AG04450 (cell line): ENCODE results near the gene ZNF799. TPM values are rescaled to one million over a fixed set of nuclear protein-coding genes. Genes with fewer than 3 reads are reported as not detected.
"Not testable (repeated sequence)": the region's sequence is repeated elsewhere in the genome, so short reads cannot be mapped to it uniquely, and the experiment has no call there.

Experiments used
- CTCF ChIA-PET: fragments of 300-600, 350-600 bp; formaldehyde crosslinking; extraction: SDS; loops from one replicate; lab custom pipeline; 2022; ENCODE audit warnings: antibody characterized with exemption, inconsistent platforms; lab: Charles Lee
- POLR2A ChIA-PET: fragments of 350-600 bp; formaldehyde crosslinking; extraction: SDS; loops from one replicate; lab custom pipeline; 2021; ENCODE audit warnings: antibody characterized with exemption, inconsistent platforms; lab: Yijun Ruan, JAX
- DNase-seq: peaks from one replicate; pipeline ENCODE4 v3.0.0-alpha.2; 2011; ENCODE audit warnings: low read depth, low spot score
- H3K27ac ChIP-seq: one replicate; pipeline ENCODE4 v1.5.1; 2012; ENCODE audit warnings: low read depth, low read length, control low read depth
- H3K27me3 ChIP-seq: one replicate; pipeline ENCODE4 v1.6.0; 2012; ENCODE audit warnings: low read length; ENCODE audit not compliant: control insufficient read depth, insufficient read depth
- H3K4me3 ChIP-seq: 2 replicates; pipeline ENCODE4 v1.5.1; 2011; ENCODE audit warnings: mild to moderate bottlenecking, low read depth, low read length, control low read depth
- H3K9me3 ChIP-seq: 2 replicates; pipeline ENCODE4 v1.5.1; 2012; ENCODE audit warnings: low read length; ENCODE audit not compliant: control insufficient read depth, insufficient read depth
- CTCF ChIP-seq: IDR thresholded peaks from 2 replicates; pipeline ENCODE4 v1.5.1; 2011; ENCODE audit warnings: low read depth, low read length, control low read depth, inconsistent platforms
- polyA plus RNA-seq: library from polyadenylated mRNA; depleted of rRNA; stranded (reverse); fragments of >200 nt; gene quantifications from 2 replicates; pipeline ENCODE4 v1.2.3, GENCODE V29; 2011

The ZNF799 gene
- polyA plus RNA-seq, 1 experiment = 1.2 TPM

DNA sequence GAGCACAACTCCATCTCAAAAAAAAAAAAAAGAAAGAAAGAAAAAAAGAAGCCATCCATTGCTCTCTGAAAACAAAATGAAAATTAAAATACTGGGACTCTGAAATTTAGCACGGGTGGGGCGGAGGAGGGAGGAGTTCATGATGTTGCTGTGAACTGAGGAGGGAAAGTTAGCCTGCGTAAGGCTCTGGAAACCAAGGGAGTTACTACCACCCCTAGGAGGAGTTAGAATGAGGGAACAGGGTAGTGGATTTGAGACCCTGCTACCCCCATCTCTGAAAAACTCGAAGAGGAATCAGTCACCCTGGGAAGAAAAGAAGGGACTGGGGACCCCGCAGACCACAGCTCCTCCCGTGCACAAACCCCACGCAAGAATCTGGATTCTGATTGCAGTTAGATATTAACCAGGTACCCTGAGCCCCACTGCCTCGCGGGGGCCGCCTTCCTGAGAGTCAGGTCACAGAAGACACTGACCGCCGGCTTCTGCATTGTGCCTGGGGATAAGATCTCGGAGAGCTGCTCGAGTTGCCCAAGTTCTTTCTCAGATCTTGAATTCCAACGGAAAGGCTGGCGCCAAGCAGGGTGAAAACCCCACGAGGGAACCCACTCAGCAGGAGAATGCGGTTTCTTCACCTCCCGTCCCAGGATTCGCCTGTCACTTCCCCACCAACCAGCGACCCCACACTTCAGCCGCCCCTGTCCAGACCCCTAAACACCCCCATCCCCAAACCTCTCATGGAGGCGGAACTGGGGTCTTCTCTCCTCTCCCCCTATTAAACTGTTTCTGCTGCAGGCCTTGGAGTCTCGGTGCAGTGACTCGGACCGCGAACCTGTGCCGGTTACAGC, 36.5 kb downstream of the ZNF799 start:
- Histone ChIP-seq H3K27ac (no peak overlapping the region), H3K9me3 (peaks cover 20% of the 10 kb centered on the region), H3K27me3 (no peaks in the 10 kb centered on the region), H3K4me3 (peak overlapping the region; percentile 91)
- ChIA-PET CTCF (interaction anchor here (0.6 to 2.0 kb wide), 10 partner anchors 10 to 567 kb away, joined by 3 to 15 read pairs (median 6); partner anchors contain the start of genes ZNF20, ZNF563 and ZNF878), POLR2A (interaction anchor here (0.6 to 1.4 kb wide), 4 partner anchors 31 to 312 kb away, joined by 3 to 11 read pairs (median 4); partner anchors contain the start of genes ZNF443, ZNF563 and ZNF564)
- TF ChIP-seq CTCF = no peak
- DNase-seq = no peak

- POLR2A ChIA-PET, H3K27me3 ChIP-seq, CTCF ChIA-PET, DNase-seq, H3K4me3 ChIP-seq, H3K27ac ChIP-seq: not testable (repeated sequence)
- H3K9me3 ChIP-seq = peaks cover 32% of the 10 kb centered on the region
These were observed 38.8 kb downstream of the ZNF799 start for GRCh38 chr19:12362236-12362635.

DNA sequence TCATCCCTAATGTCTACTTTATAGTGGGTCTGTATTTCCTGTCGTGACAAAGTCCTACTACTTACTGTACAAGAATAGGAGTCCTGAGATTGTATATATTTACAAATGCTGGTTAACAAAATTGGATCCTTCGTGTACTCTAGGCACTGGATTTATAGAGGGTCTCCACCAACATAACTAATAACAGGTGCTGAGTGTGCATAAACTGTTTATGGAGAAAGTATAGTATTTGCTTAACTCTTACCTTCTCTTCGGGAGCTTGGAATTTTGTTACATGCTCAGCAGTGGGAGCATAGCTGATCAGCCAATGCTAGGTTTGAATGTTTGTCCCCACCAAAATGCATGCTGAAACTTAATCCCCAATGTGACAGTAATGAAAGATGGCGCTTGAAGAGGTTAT, 47.7 kb downstream of the ZNF799 start:
- POLR2A ChIA-PET = no interaction called here
- Histone ChIP-seq H3K27me3 (no peaks in the 10 kb centered on the region), H3K9me3 (peaks cover 40% of the 10 kb centered on the region), H3K4me3 (no peak overlapping the region), H3K27ac (no peak overlapping the region)
- TF ChIP-seq CTCF = no peak
- CTCF ChIA-PET = no interaction called here
- no peak for DNase-seq

DNA sequence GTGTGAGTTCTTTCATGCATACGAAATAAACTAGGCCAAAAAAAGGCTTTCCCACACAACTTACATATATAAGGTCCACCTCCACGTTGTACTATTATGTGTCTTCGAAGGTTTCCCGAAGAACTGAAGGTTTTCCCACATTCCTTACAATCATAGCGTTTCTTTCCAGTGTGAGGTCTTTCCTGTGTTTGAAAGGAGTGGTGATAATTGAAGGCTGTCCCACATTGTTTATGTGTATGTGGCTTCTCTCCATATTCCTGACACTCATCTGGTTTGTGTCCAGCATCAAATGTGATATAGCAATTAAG, 50.2 kb downstream of the ZNF799 start:
- Histone ChIP-seq H3K4me3 (no peak overlapping the region), H3K9me3 (peaks cover 36% of the 10 kb centered on the region), H3K27ac (no peak overlapping the region), H3K27me3 (no peaks in the 10 kb centered on the region)
- DNase-seq = no peak
- CTCF ChIA-PET = no interaction called here
- POLR2A ChIA-PET = no interaction called here
- no peak for TF ChIP-seq CTCF

DNA sequence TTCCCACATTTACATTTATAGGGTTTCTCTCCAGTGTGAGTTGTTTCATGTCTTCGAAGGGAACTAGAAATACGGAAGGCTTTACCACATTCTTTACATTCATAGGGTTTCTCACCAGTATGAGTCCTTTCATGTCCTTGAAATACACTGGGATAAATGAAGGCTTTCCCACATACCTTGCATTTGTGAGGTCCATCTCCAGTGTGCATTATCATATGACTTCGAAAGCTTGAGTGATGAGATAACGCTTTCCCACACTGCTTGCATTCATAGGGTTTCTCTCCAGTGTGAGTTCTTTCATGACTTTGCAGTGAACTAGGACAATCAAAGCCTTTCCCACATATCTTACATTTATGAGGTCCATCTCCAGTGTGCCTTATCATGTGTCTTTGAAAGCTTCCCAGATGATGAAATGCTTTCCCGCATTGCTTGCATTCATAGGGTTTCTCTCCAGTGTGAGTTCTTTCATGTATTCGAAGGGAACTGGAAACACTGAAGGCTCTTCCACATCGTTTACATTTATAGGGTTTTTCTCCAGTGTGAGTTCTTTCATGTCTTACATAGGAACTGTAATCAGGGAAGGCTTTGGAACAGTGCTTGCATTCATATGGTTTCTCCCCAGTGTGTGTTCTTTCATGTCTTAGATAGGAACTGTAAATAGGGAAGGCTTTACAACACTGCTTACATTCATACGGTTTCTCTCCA, 50.7 kb downstream of the ZNF799 start:
- no peak for DNase-seq
- H3K27ac ChIP-seq = no peak overlapping the region
- CTCF ChIA-PET = no interaction called here
- no peaks in the 10 kb centered on the region for H3K27me3 ChIP-seq
- POLR2A ChIA-PET = no interaction called here
- no peak for TF ChIP-seq CTCF
- peaks cover 34% of the 10 kb centered on the region for H3K9me3 ChIP-seq
- H3K4me3 ChIP-seq = no peak overlapping the region
